Gastrocnemius medialis (tissue), 4 donors: Measurements from ENCODE around the gene SLC16A14.

ENCODE experiments used
- POLR2A ChIP-seq, 2 donors: fragments of 450-650 bp; IDR thresholded peaks; one replicate each; pipeline ENCODE4 v1.6.1; 2017; ENCODE audit warnings: antibody characterized with exemption in 2 of 2, mild to moderate bottlenecking in 2 of 2, moderate library complexity in 2 of 2
- TF ChIP-seq, protein P1 (sequence below), 5 experiments: fragments of 450-650 bp in 3 of 5; fragments of 200-600 bp in 2 of 5; sonication (generic) in 2 of 5; IDR thresholded peaks in 4 of 5; conservative IDR thresholded peaks in 1 of 5; 1 replicate in 4 of 5; 2 replicates in 1 of 5; pipeline ENCODE4 v1.5.1; 2016 to 2019; ENCODE audit warnings: antibody characterized with exemption in 5 of 5, mild to moderate bottlenecking in 3 of 5, moderate library complexity in 3 of 5

DNA sequence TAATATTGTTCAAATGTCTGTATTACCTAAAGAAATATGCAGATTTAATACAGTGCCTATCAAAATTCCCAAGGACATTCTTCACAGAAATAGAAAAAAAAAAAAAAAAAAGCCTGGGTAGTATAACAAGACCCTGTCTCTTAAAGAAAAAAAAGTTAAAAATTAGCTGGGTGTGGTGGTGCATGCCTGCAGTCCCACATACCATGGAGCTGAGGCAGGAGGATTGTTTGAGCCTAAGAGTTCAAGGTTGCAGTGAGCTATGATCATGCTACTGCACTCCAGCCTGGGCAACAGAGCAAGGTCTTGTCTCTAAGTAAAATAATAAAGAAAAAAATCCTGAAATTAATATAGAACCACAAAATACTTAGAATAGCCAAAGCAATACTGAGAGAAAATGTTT lies 51.9 kb downstream of the SLC16A14 start:
- TF ChIP-seq, protein P1, sequence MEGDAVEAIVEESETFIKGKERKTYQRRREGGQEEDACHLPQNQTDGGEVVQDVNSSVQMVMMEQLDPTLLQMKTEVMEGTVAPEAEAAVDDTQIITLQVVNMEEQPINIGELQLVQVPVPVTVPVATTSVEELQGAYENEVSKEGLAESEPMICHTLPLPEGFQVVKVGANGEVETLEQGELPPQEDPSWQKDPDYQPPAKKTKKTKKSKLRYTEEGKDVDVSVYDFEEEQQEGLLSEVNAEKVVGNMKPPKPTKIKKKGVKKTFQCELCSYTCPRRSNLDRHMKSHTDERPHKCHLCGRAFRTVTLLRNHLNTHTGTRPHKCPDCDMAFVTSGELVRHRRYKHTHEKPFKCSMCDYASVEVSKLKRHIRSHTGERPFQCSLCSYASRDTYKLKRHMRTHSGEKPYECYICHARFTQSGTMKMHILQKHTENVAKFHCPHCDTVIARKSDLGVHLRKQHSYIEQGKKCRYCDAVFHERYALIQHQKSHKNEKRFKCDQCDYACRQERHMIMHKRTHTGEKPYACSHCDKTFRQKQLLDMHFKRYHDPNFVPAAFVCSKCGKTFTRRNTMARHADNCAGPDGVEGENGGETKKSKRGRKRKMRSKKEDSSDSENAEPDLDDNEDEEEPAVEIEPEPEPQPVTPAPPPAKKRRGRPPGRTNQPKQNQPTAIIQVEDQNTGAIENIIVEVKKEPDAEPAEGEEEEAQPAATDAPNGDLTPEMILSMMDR (IDR thresholded peaks at IDR 0.05 in 4 of 5, conservative IDR thresholded peaks at IDR 0.05 in 1 of 5), result no peak
- TF ChIP-seq POLR2A (IDR thresholded peaks at IDR 0.05), result no peak
